Measurements from ENCODE around the gene PPFIBP1. TPM values are rescaled to one million over a fixed set of nuclear protein-coding genes. Genes with fewer than 3 reads are reported as not detected.

PPFIBP1 gene
- total RNA-seq, 1 donor = 131 TPM

- no peak for TF ChIP-seq CTCF (IDR thresholded peaks at IDR 0.05; ENCODE audit: insufficient read depth, low read length)
- H3K4me3 ChIP-seq (ENCODE audit: low read depth, low read length) = no peak overlapping the region
- DNase-seq (ENCODE audit: low read depth) = no peak
Observed at GRCh38 chr12:27743601-27744000, 219.6 kb downstream of the PPFIBP1 start.

Other genes with a start within 250 kb of the PPFIBP1 start
- 2.8 and 44.5 TPM in 2 replicates for gene BMAL2, start 191.4 kb upstream of the PPFIBP1 start, total RNA-seq (ENCODE audit: low replicate concordance)
- gene SMCO2, start 77.5 kb upstream of the PPFIBP1 start, total RNA-seq (ENCODE audit: low replicate concordance) = not detected in 2 replicates
- gene REP15, start 172.2 kb downstream of the PPFIBP1 start, total RNA-seq (ENCODE audit: low replicate concordance) = 1.1 and 3.5 TPM in 2 replicates
- gene MRPS35, start 186.6 kb downstream of the PPFIBP1 start, total RNA-seq (ENCODE audit: low replicate concordance) = 58.5 and 87.4 TPM in 2 replicates

Measured in fibroblast of the aortic adventitia (primary cell).